NCI-H1105 treated with DMSO at 0.1 percent for 48 hours (cell line): ENCODE data around the gene HYDIN.

Experiments used
- DNase-seq: peaks from one replicate; lab custom pipeline; 2025; lab: John Stamatoyannopoulos, UW

The HYDIN gene

DNA sequence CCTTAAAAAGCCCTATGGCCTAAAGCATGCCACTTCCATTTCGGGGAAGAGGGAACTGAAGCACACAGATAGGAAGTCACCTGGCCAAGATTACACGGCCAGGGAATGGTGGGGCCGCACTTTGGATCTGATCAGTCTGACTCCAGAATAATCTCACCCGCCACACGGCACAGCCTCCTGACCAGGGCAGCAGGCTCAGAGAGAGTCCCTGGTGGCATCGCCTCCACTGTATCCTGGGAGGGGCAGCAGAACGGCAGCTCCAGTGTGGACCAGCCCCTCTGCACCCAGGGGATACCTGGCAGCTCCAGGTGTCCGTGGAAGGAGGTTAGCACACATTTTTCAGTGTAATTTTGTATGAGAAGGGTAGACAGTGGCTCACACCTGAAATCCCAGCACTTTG is 465.0 kb downstream of the HYDIN start:
- DNase-seq: no peak

DNA sequence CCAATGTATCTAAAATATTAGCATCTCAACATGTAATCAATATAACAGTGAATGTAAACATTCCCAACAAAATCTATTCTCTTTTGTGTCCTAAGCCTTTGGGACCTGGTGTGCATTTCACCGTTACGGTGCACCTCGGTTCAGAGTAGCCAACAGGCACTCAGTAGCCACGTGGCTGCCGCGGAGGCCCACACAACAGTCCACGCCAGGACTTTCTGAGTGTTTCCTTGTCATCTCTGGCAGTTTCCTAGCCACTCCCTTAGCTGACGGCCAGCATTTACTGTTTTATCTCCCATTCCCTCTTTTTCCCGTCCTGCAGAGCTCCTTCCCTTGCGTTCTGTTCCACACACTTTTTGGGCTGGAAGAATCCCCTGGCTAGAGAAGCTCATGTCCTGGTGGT is 465.9 kb downstream of the HYDIN start:
- no peak for DNase-seq

DNA sequence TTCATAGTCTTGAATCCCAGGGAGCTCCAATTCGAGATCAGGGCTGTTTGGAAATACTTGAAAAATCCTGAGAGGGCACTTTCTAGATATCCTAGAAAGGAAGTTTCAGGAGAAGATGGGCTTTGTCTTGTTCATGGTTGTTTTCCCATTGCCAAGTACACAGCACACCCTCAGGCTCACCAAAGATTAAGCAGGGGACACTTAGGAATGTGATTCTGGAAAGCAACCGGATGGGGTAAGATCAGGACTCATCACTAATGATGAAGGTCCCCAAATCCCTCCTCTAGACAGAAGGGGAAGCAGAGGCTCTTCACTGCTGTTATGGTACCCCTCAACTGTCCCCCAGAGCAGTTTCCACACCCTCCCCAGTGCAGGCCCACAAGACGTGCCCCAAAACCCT is 470.3 kb downstream of the HYDIN start:
- DNase-seq: no peak

DNA sequence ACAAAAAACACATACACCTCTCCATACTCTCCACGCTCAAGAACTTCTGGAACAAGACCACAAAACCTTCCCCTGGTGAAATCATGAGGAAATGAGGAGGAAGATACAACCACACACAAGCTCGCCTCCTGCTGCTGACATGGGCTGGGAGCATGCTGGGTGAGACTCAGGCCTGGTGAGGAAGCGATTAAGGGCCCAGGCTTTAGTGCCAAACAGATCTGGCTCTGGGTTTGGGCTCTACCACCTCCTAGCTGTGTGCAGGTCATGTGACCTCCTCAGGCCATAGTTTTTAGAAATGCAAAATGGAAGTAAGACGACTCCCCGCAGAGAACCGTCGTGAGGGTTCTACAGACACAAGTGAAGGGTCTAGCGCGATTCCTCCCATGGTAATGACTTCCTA is 470.9 kb downstream of the HYDIN start:
- no peak for DNase-seq

DNA sequence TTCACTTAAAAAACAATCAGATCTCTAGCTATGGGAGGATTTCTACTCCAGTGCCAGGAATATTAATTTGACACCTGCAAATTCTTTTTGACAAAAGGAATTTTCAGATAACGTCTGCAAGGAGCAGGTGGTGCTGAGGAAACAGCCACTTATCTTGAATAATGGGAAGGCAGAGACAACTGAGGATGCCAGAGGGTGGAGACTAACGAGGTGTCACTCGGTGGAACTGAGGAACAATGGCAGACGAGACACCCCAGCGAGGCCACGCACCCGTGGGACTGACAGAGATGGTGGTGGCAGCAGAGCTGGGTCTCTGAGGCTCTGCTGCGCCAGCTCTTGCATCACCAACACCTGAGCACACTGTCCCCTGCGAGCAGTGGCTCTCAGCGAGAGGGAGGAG is 471.7 kb downstream of the HYDIN start:
- no peak for DNase-seq
